ENCODE results near the gene MGAT5.

GRCh38 chr2:134413912-134414311 is 160.0 kb downstream of the MGAT5 start:
- TF ChIP-seq CTCF (IDR thresholded peaks at IDR 0.05) (no peak), POLR2A (IDR thresholded peaks at IDR 0.05) (no peak)

Data from uterus (tissue), 2 donors.